NCI-H774 (cell line): ENCODE measurements around the gene DYRK1B.
A peak's percentile ranks its signal among the peaks of the same experiment; 100 is the strongest.

Source experiments
- DNase-seq: peaks from one replicate; lab custom pipeline; 2025; lab: John Stamatoyannopoulos, UW

DYRK1B gene

GRCh38 chr19:39858541-39858940, 24.6 kb upstream of the DYRK1B start:
- DNase-seq = no peak

- DNase-seq = no peak
Observed at GRCh38 chr19:39852882-39853281, 18.9 kb upstream of the DYRK1B start.

- DNase-seq = no peak
Observed at GRCh38 chr19:39850892-39851291, 16.9 kb upstream of the DYRK1B start.

- no peak for DNase-seq
Observed at GRCh38 chr19:39848392-39848791, 14.4 kb upstream of the DYRK1B start.

GRCh38 chr19:39847525-39847924, 13.6 kb upstream of the DYRK1B start:
- DNase-seq = no peak

GRCh38 chr19:39846678-39847486, 12.9 kb upstream of the DYRK1B start:
- DNase-seq = no peak

GRCh38 chr19:39845933-39846677, 12.1 kb upstream of the DYRK1B start, which contains the start of gene FBL:
Gene FBL, minus strand, starts transcription at chr19:39846379. Its CDS starts 79 bp downstream, at chr19:39846300.
- DNase-seq = peak; percentile 86

GRCh38 chr19:39845584-39845932, 11.6 kb upstream of the DYRK1B start:
- no peak for DNase-seq

- no peak for DNase-seq
Observed at GRCh38 chr19:39845172-39845571, 11.2 kb upstream of the DYRK1B start.

- DNase-seq = peak; percentile 2
Observed at GRCh38 chr19:39843919-39844793, 10.2 kb upstream of the DYRK1B start.

GRCh38 chr19:39842693-39843435, 8.9 kb upstream of the DYRK1B start:
- DNase-seq = no peak

- no peak for DNase-seq
Observed at GRCh38 chr19:39841041-39841440, 7.1 kb upstream of the DYRK1B start.

GRCh38 chr19:39840492-39840891, 6.5 kb upstream of the DYRK1B start:
- no peak for DNase-seq

GRCh38 chr19:39839678-39840327, 5.8 kb upstream of the DYRK1B start:
- DNase-seq = no peak

GRCh38 chr19:39838569-39838968, 4.6 kb upstream of the DYRK1B start:
- no peak for DNase-seq

- no peak for DNase-seq
Observed at GRCh38 chr19:39837978-39838377, 4.0 kb upstream of the DYRK1B start.

- no peak for DNase-seq
Observed at GRCh38 chr19:39834287-39834841, 402 bp upstream of the DYRK1B start.

GRCh38 chr19:39833160-39833463, 850 bp downstream of the DYRK1B start:
- no peak for DNase-seq

- DNase-seq = no peak
Observed at GRCh38 chr19:39832341-39833083, 1.4 kb downstream of the DYRK1B start.

GRCh38 chr19:39831679-39832078, 2.3 kb downstream of the DYRK1B start:
- no peak for DNase-seq
